HG03095 (cell line): Measurements from ENCODE around the gene MRPS7.
"Not testable (repeated sequence)": the region's sequence is repeated elsewhere in the genome, so short reads cannot be mapped to it uniquely, and the experiment has no call there.

ENCODE experiments used
- ATAC-seq: cut with Tn5 transposase; IDR thresholded peaks from one replicate; pipeline ENCODE4 v1.9.1; 2021; ENCODE audit warnings: moderate library complexity; ENCODE audit not compliant: unreplicated experiment

The MRPS7 gene

GRCh38 chr17:75242461-75243042, 19.1 kb upstream of the MRPS7 start:
- ATAC-seq, result no peak

DNA sequence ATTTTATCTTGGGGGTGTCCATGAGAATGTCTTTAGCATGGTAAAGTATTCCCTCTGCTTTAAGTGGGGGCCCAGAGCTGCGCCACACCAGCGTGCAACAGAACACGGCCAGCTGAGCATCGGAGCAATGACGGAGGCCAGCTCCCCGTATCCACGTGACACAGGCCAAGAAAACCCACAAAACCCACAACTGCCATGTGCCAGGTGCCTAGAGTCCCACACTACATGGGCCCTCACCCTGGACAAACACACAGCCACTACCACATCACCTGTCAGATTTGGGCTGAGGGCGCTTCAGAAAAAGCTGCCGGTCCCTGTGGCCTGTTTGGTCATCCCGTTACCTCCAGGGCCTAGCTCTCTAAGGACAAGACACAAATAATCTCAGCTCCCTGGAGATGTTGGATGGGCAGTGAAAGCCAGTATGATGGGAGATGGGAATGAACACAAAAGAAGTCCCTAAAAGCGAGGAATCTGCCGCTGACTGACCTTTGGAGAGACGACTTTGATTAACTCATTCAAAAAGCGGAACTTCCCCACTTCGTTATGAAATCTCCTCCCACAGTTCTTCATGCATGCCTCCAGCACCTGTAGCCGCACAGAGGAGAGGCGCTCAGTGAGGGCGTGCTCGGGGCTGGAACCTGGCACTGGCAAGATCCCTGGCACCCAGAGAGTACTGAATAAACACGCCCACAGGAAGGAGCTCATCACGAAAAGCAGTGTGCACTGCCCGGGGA, 17.4 kb upstream of the MRPS7 start:
- no peak for ATAC-seq

GRCh38 chr17:75245011-75245410, 16.7 kb upstream of the MRPS7 start:
- ATAC-seq, result no peak

DNA sequence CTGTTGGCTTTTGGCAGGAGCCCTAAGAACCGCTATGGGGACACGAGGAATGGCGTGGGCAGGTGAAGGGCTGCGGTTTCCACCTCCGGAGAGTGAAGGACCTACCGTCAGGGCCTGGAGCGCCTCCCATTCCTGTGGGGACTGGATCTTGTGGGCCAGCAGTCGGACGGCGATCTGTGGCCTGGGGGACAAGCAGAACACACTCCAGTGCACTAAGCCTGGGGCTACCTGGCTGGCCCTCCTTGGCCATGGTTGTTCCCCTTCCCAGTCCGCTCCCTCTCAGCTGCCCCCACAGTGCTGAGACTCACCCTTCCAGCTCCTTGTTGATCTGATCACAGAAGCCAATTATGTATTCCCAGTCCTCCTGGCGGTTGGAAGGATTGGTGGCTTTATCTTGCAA, 15.3 kb upstream of the MRPS7 start:
- no peak for ATAC-seq

GRCh38 chr17:75249564-75249963, 12.1 kb upstream of the MRPS7 start:
- no peak for ATAC-seq

DNA sequence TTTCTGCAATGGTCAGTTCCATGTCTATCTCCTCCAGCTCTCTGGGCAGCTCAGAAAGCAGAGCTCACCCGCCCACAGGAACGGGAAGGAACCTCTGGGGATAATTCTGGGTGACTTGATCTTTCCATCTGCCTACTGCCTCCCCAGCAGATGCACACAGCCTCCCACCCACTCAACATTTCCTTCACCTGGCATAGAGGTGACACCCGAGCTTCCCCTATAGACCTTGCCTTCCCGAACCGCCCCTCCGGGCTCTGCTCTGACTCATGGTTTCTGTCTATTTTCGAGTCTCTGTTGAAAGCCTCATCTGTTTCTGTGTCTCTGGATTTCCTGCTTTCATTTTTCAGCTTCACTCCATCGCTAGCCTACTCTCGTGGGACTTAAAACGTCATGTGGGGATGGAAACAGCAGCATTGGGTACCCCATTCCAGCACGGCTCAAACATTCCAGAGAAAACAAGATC, 11.6 kb upstream of the MRPS7 start:
- peak; percentile 90 for ATAC-seq

DNA sequence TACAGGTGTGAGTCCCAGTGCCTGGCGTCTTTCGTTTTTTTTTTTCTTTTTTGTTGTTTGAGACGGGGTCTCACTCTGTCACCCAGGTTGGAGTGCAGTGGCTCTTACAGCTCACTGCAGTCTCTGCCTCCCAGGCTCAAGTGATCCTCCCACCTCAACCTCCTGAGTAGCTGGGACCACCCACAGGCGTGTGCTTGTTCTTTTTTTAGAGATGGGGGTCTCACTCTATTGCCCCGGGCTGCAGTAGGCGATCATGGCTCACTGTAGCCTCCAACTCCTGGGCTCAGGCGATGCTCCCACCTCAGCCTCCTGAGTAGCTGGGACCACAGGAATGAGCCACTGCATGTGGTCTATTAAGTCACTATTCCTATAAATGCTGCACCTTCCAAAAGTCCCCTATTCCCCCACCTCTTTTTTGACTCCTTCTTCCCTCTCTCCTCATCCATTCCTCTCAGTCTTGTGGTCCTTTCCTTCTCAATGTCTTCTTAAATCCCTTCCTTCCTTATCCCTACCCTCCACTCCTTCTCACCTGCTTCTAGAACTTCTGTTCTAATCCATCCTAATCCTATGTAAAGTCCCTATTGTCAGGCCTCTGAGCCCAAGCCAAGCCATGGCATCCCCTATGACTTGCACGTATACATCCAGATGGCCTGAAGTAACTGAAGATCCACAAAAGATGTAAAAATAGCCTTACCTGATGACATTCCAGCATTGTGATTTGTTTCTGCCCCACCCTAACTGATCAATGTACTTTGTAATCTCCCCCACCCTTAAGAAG, 9.5 kb upstream of the MRPS7 start:
- ATAC-seq, result no peak

DNA sequence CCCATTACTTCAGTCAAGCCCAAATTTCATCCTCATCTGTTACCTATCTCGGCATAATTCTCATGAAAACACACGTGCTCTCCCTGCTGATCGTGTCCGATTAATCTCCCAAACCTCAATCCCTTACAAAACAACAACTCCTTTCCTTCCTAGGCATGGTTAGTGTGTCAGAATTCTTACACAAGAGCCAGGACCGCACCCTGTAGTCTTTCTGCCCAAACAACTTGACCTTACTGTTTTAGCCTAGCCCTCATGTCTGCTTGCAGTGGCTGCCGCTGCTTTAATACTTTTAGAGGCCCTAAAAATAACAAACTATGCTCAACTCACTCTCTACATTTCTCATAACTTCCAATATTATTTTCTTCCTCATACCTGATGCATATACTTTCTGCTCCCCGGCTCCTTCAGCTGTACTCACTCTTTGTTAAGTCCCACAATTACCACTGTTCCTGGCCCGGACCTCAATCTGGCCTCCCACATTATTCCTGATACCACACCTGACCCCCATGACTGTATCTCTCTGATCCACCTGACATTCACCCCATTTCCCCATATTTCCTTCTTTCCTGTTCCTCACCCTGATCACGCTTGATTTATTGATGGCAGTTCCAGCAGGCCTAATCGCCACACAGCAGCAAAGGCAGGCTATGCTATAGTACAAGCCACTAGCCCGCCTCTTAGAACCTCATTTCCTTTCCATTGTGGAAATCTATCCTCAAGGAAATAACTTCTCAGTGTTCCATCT, 5.6 kb upstream of the MRPS7 start:
- not testable (repeated sequence) for ATAC-seq

DNA sequence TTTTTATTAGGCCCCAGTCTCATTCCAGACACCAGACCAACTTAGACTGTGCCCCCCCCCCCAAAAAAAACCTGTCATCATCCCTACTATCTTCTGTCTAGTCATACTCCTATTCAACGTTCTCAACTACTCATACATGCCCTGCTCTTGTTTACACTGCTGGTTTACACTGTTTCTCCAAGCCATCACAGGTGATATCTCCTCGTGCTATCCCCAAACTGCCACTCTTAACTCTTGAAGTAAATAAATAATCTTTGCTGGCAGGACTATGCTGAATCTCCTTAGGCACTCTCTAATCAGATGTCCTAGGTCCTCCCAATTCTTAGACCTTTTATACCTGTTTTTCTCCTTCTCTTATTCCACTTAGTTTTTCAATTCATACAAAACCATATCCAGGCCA, 4.5 kb upstream of the MRPS7 start:
- not testable (repeated sequence) for ATAC-seq

DNA sequence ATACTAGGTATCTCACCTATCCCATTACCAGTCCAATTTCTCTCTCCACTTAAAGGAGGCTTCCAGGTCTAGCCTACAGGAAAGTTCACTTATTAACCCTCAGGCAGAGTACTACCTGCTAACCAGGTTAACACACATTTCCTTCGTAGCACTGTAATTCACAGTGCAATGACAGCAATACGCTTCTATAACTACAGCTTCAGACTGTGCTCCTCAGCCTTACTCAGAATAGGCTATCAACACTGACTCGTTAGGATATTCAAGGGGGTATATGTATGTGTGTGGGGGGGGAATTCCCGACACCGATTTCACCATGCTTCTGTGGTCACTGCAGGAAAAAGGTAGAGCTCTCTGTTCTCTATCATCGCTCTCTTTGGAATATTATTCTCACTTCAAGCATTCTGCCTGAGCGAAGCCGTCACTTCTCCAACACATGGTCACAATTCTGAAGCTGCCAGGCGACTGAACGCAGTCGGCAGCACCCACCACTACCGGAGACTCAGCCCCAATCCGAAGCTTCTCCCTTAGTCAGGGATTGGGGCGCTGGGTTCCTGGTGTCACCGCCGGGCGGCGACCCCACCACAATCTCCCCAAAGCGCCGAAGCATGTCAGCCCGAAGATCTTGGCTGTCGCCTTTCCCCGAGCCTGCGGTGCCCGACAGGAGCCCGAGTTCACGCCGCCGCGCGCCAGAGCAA, 891 bp upstream of the MRPS7 start:
- ATAC-seq, result peak; percentile 18

GRCh38 chr17:75262112-75262606, 480 bp downstream of the MRPS7 start:
- ATAC-seq, result no peak

DNA sequence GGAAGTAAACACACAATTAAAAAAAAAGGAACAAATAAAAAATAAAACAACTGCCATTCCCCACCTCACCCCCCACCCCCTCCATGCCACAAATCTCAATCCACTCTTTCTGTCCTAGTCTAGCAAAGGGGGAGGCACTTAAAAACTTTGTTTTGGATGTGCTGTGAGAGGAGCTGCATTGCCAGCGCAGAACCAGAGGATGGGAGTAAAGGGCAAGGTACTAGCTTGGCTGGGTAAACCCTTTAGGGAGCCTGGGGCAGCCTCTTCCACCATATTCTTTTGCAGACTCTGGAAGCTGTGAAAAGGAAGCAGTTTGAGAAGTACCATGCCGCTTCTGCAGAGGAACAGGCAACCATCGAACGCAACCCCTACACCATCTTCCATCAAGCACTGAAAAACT, 1.4 kb downstream of the MRPS7 start:
- no peak for ATAC-seq

GRCh38 chr17:75265614-75266315, 4.1 kb downstream of the MRPS7 start:
- ATAC-seq, result no peak

DNA sequence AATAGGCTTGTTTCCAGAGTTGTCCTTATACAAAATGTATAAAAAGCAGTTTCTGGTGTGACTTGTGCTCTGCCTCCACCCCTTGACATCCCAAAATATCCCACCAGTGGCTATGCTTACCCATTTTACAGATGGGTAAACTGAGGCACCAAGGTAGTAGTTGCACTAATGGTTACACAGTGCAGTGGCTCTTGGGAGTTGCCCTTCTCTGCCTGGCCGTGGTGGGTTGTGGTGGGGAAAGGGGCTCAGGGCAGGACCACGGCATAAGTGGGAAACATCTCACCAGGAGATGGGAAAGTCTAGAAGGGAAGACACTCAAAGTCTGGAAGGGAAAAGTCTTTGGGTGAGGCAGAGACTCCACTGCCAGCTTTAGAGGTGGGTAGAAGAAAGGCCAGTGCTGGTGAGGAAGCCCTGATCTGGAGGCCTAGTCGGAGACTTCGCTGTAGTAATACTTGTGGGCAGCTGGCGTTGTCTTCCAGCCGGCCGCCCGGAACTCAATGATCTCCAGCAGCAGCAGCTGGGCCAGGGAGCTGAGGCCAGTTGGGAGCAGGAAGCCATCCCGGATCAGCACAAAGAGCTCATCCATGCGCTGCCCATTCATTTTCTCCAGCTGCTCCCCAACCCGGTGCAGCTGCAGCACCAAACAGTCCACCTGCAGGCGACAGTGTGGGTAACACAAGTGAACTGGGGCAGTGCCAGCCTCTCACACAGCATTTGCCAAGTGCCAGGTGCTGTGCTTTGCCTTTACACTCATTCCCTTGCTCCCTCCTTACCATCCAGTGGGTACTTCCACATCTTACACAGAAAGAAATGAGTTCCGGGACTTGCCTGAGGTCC, 4.9 kb downstream of the MRPS7 start:
- no peak for ATAC-seq

DNA sequence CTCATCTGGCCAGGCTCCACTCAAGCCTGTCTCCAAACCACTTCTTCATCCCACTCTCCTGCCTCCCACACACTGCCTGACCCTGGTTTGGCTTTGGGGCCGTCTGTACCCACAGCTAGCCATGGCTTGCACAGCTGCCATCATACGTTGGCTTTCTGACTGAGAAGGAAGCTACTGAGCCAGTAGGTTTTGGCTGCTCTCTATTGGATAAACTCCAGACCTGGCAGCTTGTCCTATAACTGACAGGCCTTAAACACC, 5.4 kb downstream of the MRPS7 start:
- no peak for ATAC-seq

- no peak for ATAC-seq
Observed at GRCh38 chr17:75267411-75268232, 5.9 kb downstream of the MRPS7 start.

- ATAC-seq, result no peak
Observed at GRCh38 chr17:75269844-75270217, 8.2 kb downstream of the MRPS7 start.

DNA sequence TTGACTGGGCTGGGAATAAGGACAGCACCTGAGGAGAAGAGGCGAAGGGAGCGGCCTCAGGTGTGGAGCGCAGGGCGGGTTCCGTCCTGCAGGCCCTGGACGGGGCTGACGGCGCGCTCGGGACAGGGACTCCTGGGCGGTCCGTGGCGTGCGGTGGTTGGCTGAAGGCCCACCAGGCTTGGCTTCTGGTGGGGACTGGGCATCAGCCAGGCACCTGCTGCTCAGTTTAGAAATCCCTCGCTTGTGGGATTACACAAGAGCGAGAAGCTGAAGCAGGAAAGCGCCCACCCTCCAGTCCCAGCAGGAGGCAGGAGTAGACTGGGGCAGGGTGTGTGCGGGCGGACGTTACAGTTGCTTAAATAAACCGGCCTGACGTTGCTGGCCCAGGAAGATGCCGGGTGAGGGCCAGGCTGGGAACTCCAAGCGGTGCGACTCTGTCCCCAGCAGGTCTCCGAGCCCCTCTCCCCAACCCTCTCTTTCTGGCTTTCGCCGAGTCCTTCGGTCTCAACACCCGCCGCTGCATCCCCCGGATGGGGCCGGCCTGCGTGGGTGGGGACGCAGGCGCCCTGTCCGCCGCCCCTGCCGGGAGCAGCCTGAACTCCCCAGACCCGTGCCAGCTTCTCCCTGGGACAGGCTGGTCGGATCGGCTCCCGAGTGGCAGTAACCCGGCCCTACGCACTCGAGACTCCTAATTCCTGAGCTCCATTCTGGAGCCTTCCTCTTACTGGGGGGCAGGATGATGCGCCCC, 8.7 kb downstream of the MRPS7 start:
- ATAC-seq, result peak; percentile 39
